Measurements from ENCODE around the gene CSNK2A3.
"Not testable (repeated sequence)": the region's sequence is repeated elsewhere in the genome, so short reads cannot be mapped to it uniquely, and the experiment has no call there.

Gene CSNK2A3

DNA sequence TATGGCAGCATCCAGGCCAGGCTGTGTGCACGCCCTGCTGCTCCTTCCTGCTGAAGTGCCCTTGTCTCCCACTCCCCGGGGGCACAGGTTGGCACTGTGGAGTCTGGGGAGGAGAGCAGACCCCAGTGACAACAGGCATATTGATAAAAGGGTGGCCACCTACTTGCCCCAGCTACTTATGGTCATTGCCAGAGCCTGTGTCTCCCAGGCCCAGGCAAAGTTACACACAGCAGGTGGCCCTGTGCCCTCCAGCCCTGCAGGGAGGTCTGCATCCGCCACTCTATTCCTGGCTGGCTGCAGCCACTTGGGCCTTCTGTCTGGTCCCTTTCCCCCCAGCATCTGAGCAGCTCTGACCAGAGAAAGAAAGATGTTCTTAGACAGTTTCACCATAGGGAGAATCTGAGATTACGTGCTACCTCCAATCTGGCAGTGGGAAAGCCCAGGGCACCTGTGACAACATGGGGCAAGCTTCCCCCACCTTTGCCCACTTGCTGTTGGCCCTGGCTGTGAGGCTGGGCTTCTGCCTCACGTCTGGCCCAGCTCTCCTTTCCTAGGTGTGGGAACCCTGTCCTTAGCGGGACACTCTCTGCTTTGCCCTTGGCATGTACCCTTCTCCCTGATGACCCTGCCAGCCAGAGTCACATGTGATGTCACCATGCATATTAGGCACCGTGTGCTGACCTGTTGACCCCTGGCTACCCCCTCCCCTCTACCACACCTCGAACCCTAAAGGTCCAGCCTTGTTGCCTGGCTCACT is 25.3 kb upstream of the CSNK2A3 start:
- DNase-seq, result no peak

DNA sequence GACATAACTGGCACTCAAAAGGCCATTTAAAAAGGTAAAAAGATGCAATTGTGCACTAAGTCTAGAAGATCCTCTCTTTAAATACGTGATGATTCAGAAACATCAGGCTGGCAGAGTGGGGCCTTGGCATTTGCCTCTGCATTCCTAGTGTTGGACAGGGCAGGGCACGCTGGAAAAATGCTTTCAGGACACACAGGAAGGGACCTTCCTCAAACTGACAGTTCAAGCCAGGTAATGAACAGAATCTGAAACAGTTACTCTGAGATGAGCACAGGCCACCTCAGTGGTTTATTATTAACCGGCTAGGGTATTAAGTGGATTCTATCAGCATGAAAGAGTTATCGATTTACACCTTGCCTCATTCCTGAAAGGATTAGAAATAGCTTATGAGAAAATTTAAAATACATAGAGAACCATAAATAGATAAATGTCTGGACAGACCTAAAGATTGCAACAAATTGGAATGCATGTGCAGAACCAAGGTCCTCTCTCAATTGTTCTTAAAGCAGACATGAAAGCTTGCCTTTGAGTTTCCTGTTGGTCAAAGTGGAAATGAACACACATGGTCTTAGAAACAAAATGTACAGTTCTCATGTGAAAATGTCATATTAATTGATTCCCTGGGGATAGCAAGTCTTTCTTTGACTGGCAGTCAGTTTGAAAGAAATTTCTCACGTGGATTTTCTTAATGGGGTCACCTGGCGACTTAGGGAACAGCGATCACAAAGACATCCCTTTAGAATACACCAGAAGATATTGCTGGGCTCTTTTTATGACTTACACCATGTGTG is 21.5 kb upstream of the CSNK2A3 start:
- DNase-seq, result no peak

DNA sequence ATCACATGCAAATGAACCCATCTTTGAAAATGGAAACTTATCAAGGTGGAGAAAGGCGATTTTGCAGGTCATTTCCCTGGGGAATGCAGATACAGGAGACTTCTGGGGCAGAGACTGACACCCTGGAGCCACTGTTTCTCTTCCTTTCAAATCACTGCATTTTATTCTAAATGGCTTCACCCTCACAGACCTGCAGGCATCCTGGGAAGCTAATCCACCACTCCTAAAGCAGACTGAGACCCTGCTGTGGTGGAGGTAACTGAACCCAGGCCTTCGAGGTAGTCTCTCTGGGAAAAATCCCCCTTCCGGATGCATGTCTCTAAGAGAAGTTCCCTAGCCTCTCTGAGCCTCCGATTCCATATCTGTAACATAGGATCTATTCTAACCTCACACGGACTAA is 20.9 kb upstream of the CSNK2A3 start:
- DNase-seq, result no peak

DNA sequence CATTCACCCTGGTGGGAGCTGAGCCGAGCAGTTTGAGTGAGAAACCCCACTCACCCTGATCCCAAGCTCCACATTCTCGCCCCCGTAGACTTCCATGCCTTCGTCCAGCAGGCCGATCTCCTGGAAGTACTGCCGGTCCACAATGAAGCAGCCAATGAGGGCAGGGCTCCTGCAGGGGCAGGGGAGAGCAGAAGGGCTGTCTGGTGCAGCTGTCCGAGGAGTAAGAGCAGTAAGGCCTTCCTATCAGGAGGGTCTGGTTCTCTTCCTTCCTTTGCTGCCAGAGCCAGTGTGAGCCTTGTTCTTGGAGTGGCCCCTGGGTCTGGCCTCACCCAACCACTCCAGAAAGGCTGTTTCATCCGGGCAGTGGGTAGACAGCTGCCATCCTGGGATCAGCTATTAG is 19.4 kb upstream of the CSNK2A3 start:
- DNase-seq, result no peak

DNA sequence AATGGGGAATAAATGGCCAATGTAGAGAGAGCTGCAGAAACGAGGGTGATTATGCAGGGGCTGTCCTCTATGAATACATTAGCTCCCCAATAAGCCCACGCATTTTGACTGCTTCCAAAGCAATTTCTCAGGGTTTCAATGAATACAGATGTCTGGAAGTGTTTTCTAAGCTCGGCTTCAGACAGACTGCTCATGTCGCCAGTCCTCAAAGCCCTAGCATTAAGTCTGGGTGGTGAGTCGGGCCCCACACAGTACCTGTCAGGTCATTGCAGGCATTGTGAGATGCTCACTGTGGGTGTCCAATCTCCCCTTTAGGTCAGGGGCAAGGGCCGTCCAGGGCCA is 17.9 kb upstream of the CSNK2A3 start:
- DNase-seq, result no peak

DNA sequence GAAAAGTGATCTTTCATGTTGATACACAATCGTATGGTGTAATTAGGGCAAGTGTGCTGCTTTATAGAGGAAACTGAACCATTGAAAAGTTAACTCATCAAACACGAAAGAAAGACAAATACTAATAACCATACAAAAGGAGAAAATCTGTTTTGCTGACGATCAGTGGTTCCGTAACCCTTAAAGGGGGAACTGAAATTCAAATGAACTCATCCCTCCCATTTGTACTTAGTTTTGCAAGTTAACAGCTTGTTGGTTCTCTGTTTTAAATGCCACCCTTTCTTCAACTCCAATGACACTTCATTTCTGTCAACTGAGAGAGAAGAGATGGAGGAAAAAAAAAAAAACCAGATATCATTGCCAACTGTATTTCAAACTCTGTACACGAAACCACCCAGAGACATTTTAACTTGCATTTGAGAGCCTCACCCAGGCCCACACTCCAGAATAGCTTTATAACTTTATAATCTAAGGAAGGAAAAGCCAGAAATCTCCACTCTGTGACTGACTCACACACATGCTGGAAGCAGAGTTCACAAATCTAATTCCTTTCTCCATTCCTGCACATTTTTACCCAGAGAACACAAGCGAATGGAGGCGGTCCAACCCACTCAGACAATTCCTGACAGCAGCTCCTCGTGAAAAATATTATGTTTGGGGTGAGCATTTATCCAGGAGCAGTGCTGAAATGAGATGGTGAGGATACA is 17.4 kb upstream of the CSNK2A3 start:
- no peak for DNase-seq

DNA sequence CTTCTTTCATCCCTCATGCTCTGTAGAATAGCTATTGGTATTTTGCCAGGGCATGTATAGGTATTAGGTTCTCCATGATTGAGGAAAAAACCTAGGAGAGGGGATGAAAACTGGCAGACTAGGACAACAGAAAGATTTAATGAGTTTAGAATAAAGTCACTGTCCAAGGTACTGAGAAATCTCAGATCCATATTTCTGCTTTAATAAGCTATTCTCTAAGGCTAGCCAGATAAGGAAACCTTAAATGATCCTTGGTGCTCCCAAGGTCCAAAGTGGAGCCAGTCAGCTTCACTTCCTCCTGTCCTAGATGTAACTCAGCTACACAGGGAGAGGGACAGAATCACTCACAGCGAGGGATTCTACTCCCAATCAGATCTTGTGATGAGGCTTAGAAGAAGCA is 13.7 kb upstream of the CSNK2A3 start:
- DNase-seq, result no peak

DNA sequence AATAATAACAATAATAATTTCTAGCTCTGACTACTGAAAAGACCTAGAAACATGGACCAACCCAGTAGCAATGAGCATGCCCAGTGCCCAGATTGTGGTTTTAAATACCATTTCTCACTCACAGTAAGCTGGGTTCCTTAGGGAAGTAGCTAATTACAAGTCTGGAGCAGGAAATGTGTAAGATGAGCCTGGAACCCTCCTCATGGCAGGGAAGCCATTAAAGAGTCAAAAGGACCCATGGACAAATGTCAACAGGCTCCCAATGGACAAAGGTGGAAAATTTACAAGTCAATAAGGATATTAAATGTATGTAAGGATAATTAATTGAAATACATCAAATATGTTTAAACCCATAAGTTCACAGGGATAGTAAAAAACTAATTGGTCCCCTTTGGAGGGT is 10.6 kb upstream of the CSNK2A3 start:
- DNase-seq, result no peak

DNA sequence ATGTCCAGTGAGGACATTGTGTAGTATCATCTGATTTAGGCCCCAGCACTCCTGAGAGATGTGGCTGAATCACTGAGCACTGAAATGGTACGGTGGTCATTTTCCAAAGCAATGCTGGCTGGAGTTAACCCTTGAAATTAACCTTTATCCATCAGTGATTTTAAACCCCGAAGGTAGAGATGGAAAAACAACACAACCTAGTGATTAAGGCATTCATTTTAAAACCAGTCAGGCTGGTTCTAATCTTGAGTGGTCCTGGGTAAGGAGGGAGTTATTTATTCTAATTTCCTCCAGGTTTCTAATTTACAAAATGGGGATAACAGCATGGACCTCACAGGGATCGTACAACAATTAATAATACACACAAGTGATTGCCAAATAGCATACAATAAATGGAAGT is 6.6 kb upstream of the CSNK2A3 start:
- no peak for DNase-seq

DNA sequence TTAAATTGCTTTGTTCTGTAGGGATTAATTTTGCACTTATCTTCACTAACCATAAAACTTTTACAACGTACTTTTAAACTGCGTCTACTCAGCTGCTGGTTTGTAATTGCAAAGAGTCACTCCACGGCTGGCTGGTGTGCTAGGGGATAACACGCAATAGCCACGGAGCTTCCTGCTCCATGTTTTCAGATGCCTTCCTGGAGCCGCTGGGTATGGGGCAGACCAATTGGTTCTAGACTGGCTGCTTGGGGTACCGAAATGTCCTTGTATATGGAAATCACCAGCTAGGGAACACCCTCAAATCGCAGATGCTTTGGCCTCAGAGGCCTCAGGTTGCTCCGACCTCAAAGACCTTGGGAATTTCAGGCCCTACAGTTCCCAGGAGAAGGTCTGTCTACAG is 3.8 kb upstream of the CSNK2A3 start:
- no peak for DNase-seq

DNA sequence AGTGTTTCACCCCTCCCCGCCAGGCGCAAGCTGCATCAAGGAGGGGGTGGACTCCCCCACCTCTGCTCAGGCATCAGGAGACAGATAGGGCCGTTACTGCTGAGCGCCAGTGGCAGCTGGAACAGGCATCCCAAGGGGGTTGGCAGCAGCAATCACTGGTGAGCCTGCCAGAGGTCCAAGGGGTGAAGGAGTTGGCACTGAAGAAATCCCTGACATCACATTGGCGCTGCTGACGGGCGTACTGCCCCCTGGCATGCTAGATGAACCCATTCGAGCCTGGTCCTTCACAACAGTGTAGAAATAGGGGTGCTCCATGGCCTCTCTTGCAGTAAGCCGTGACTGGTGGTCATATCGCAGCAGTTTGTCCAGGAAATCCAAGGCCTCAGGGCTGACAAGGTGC is 1.2 kb downstream of the CSNK2A3 start:
- not testable (repeated sequence) for DNase-seq

DNA sequence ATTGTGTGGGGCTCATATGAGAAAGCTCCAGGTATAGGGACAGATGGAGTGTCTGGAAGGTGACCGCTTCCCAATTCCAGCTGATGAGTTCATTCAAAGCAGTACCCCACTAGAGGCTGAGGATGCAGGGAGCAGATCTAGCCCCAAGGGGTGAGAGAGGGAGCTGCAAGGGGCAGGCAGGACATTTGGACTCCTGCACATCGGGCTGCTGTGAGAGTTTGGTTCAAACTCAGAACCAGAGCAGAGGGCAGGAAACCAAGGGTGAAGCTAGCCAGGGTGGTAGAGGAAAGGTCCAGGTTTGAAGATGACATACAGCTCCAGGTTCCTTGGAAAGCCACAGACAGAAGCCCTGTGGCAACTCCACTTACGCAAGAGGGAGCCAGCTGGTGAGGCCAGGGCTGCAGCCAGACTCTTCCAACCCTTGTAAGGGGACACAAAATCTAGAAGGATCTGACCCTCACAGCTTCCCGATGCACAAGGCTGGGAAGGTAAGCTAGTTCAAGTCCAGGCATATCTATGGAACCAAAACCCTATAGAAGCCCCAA is 1.9 kb downstream of the CSNK2A3 start:
- no peak for DNase-seq

DNA sequence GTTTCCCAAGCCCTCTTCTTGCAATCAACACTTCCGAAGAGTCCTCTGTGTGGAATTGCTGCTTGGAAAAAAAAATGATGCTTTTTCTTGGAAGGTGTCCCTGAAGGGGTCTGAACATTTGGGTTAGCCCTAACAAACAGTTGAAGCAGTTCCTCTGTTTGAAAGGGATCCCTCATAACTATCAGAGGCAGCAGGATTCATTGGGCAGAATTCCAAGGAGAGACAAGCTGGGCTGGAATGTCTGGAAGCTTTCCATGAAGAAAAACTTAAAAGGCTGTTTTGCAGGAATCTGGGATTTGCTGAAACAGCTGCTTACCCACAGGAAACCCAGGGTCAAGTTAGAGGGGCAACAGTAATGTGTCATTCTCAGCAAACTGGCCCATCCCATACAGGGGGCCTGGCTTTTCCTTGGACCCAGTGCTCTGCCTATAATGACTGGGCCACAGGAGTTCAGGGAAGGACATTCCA is 3.1 kb downstream of the CSNK2A3 start:
- no peak for DNase-seq

DNA sequence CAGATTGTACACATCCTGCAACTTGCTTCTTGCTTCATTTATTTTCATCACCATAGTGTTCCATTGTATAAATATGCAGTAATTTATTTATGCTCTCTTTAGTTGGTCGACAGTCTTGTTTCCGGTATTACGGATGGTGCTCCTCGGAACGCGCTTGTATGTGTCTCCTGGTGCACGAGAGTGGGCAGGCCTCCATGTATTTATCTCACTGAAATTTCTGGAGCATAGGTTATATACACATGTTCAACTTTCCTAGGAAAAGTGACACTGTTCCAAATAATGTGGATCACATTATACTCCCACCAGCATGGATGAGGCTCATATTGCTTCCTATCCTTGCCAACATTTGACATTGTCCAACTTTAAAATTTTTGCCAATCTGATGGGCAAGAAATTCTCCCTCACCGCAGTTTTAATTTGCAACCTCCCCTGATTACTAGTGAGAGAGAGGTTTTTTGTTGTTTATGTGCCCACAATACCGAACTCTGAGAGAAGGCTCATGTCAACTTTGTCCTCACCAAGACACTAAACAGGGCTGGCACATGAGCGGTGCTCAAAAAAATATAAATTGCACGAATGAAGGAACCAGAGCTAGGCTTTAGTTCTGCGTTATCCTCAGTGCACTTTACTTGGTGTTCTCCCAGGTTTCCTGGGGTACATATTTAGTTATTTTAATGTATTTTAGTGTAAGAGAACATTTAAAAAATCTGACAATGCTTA is 3.8 kb downstream of the CSNK2A3 start:
- DNase-seq, result no peak

DNA sequence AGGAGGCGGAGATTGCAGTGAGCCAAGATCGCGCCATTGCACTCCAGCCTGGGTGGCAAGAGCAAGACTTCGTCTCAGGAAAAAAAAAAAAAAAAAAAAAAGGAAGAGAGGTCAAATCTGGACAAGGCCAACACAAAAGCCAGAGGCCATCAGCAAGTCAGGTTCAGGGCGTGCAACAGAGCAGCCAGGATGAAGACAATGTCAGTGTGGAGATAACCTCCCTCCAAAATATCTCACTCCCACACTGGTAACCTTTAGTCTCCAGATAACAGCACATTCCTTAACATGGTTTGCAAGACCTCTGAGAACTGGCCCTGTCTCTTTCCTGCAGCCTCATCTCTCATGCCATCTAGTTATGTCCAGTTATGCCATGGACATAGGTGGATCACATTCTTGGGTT is 4.7 kb downstream of the CSNK2A3 start:
- no peak for DNase-seq

DNA sequence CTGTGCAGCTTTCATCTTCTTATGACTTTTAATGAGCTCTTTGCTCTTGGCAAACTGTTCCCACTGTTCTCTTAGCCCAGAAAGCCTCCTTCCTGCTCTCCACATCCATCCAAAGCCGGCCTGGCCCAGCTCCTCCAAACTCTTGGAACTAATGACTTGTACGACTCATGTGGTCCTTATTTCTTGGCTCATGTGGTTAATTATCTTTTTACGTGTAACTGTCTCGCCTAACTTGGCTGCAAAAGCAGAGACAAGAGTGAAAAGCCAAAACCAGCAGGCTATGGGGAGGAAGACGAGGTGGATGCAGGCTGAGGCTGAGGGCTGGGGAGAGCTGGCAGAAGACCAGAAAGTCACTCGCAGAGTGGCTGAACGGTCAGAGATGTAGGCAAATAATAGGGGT is 5.5 kb downstream of the CSNK2A3 start:
- DNase-seq, result no peak

DNA sequence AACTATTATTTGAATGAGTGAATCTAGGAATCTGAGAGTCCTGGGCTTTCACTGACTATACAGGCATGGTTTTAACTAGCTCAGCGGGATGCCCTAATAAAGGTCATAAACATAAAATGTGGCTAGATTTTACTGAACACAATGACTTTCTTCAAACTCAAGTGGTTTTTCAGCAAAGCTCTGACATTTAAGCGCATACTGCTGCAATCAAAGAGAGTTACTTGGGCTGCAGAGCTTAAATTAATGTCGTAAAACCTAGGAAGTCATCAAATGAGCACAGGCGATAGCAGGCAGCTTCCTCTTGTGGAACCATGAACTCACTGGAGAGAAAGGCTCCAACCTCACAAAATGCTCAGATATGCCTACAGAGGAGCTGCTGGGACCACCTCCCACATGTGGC is 6.7 kb downstream of the CSNK2A3 start:
- DNase-seq, result no peak

DNA sequence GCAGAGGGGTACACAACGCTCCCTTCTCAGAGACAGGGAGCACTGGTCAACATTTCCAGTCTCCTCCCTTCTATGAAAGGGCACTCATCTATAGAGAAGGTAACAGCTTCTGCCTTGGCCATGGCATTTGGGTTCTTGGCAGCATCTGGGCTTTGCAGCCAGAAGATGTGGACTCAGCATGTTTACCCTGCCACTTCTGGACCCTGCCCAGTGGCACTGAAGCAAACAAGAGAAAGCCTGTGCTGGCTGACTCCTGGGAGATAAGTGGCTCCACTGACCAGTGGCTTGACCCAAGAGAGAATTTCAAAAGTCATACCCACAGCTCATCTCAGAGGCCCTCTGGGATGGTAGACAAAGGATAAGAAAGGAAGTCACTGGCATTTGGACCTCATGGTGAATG is 8.0 kb downstream of the CSNK2A3 start:
- no peak for DNase-seq

DNA sequence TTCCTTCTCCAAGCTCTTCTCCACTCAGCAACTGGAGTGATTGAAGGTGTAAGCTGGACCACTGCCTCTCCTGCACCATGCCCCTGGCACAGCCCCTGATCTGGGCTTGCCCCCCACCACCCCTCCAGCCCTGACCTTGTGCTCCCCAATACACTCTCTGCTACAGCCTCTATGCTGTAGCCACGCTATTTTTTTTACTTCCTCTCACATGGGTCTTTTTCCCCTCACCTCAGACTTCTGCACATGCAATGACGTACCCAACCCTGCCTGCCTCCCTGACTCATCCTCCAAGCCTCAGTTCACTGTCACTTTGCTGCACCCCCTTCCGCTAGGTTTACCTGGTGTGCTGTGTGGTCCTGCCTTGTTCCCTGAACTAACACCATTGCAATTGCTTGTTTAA is 9.0 kb downstream of the CSNK2A3 start:
- DNase-seq, result no peak

DNA sequence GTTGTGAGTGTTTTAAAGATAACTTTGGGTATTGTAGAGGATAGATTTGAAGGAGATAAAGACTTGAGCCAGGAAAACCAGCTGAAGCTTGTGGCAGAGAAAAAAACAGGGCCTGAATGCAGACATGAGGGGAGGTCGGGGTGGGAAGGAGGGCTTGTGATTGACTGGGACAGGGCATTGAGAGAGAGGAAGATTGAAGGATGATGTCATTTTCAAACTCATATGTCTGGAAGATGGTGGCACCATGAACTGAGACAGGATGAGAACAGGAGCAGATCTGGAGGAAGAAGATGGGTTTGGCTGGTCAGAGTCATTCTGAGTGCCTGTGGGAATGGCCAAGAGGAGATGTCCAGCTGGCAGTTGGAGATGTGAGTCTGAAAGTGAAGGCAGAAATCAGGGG is 14.7 kb downstream of the CSNK2A3 start:
- no peak for DNase-seq

DNA sequence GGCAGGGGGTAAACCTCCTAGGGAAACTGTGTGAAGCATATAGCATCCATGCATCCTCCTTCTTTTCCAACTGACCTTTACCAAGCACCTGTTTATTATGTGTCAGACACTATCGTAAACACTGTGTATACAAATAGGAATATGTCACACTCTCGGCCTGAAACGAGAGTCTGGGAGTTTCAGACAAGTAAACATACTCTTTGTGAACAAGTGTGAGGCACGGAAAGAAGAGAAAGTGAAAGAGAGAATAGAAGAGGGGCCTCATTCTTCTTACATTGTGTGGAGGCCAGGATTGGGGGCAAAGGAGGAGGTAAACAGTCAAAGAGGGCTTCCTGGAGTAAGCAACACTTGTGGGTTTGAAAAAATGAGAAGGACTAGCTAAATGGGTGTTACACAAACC is 16.4 kb downstream of the CSNK2A3 start:
- no peak for DNase-seq

DNA sequence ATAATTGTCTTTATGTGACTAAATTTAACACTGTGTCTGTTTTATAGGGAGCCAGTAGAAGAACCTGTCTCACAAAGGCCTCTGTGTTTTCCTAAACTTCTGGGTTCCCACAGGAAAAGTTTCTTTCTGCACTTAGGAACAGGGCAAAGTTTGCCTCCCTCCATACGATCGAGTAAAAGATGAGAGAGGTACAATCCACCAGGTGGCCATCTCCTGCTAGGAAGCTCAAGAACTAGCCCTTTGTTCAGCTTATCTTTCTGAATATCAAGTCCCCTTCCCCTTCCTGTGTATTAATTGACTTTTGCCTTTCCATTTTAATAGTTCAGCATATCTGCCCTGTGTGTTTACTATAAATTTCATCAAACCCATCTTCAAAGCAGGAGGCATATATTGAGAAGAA is 18.0 kb downstream of the CSNK2A3 start:
- DNase-seq, result no peak

DNA sequence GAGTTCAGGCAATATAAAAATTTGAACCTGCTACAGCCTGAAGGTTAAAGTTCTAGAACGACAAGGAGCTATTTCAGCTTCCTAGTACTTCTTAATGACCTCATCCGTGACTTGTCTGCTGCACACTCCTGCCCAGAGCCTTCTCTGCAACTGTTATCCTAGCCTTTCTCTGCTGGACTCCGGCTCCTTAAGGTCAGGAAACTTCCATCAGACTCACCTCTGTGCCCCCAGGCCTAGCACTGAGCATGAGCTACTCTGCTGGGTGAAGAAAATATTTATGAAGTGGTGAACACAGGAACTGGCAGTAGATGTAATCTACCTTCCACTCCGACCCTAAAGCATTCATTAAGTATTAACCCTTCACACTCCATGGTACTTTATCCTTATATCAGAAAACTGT is 18.4 kb downstream of the CSNK2A3 start:
- no peak for DNase-seq

All from activated CD4-positive, alpha-beta T cell treated with anti-CD3 and anti-CD28 coated beads, Interleukin-2, amount 50 U/mL, for 4 hours (primary cell).